A549 (cell line): ENCODE data around the gene FCRL1.

Experiments used
- CHD2 ChIP-seq: fragments of 150-350 bp; IDR thresholded peaks from 2 replicates; pipeline ENCODE4 v1.6.1; 2014; ENCODE audit warnings: low read length; ENCODE audit not compliant: partially characterized antibody
- EP300 ChIP-seq, 2 experiments: fragments of >200 bp; sonication (Bioruptor Twin); formaldehyde crosslinking; IDR thresholded peaks; 2 replicates in 1 of 2; 3 replicates in 1 of 2; pipeline ENCODE4 v1.6.1; 2016 to 2017
- FOSL2 ChIP-seq, 2 experiments: fragments of 450-650 bp in 1 of 2; fragments of >200 bp in 1 of 2; sonication (Bioruptor Twin) in 1 of 2; formaldehyde crosslinking; IDR thresholded peaks; 2 replicates each; pipeline versions ENCODE4 v1.5.0 to v1.6.1; 2016 to 2020; ENCODE audit warnings: mild to moderate bottlenecking in 1 of 2, moderate library complexity in 1 of 2
- HDAC2 ChIP-seq: fragments of 200-600 bp; sonication (generic); IDR thresholded peaks from 2 replicates; pipeline ENCODE4 v1.6.1; 2016
- POLR2A ChIP-seq: IDR thresholded peaks from 2 replicates; pipeline ENCODE4 v1.6.1; 2012; ENCODE audit warnings: mild to moderate bottlenecking, low read length
- RFX5 ChIP-seq: fragments of 450-650 bp; IDR thresholded peaks from 2 replicates; pipeline ENCODE4 v1.7.1; 2014; ENCODE audit warnings: antibody characterized with exemption, mild to moderate bottlenecking, moderate library complexity
- USF2 ChIP-seq: fragments of 450-650 bp; IDR thresholded peaks from 2 replicates; pipeline ENCODE4 v1.6.1; 2014; ENCODE audit warnings: antibody characterized with exemption
- ZNF302 ChIP-seq: fragments of 250-450 bp; sonication (Bioruptor Pico); IDR thresholded peaks from 2 replicates; pipeline ENCODE4 v1.9.0; 2021; ENCODE audit warnings: inconsistent platforms, mild to moderate bottlenecking, moderate library complexity
- TF ChIP-seq, protein P1 (sequence below): fragments of >200 bp; sonication (Bioruptor Twin); formaldehyde crosslinking; IDR thresholded peaks from 3 replicates; pipeline ENCODE4 v1.5.1; 2016

DNA sequence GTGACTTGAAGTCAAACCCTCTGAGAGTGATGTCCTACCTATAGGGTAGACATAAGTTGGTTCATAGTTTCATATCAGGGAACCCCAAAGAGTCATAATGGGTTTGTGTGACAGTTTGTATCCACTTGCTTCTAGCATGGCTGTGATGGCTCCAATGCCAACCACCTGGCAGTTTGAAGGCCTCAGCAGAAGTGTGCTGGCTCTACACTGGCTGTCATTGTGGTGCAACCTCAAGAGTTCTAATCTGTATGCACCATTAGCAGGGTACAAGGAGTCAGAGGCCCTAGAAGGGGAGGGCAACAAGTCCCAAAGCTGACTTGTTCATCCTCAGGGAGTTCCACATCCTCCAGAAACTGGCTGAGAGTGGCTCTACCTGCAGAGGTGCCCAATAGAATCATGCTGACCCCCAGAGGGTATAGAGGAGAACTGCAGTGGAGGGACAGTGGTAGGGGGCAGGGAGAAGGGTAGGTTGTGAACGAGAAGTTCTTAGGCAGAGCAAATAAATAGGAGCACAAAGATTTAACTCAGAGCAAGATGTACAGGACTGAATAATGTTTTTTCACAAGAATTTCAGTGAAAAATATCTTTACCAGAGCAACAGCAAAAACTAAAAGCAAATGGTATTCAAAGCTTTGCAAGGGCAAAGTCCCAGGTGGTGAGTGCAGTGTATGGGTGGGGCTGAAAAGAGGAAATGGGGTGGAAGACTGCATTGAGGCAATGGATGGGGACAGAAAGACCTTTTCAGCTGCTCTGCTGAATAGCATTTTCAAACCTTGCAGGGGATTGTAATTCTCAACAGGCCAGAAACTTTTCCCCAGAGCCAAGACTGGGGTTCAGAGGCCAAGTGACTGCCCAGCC lies 46.2 kb downstream of the FCRL1 start:
- TF ChIP-seq POLR2A (no peak), HDAC2 (no peak), USF2 (no peak), CHD2 (no peak), EP300 (IDR thresholded peaks at IDR 0.05) (no peak), FOSL2 (IDR thresholded peaks at IDR 0.05) (no peak), FOSL2 (CRISPR knock-in tag; IDR thresholded peaks at IDR 0.05) (no peak), ZNF302 (CRISPR knock-in tag) (no peak), RFX5 (no peak)
- TF ChIP-seq, protein P1, sequence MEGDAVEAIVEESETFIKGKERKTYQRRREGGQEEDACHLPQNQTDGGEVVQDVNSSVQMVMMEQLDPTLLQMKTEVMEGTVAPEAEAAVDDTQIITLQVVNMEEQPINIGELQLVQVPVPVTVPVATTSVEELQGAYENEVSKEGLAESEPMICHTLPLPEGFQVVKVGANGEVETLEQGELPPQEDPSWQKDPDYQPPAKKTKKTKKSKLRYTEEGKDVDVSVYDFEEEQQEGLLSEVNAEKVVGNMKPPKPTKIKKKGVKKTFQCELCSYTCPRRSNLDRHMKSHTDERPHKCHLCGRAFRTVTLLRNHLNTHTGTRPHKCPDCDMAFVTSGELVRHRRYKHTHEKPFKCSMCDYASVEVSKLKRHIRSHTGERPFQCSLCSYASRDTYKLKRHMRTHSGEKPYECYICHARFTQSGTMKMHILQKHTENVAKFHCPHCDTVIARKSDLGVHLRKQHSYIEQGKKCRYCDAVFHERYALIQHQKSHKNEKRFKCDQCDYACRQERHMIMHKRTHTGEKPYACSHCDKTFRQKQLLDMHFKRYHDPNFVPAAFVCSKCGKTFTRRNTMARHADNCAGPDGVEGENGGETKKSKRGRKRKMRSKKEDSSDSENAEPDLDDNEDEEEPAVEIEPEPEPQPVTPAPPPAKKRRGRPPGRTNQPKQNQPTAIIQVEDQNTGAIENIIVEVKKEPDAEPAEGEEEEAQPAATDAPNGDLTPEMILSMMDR, result no peak
